Measurements from ENCODE around the gene NCKAP5.

Gene NCKAP5

DNA sequence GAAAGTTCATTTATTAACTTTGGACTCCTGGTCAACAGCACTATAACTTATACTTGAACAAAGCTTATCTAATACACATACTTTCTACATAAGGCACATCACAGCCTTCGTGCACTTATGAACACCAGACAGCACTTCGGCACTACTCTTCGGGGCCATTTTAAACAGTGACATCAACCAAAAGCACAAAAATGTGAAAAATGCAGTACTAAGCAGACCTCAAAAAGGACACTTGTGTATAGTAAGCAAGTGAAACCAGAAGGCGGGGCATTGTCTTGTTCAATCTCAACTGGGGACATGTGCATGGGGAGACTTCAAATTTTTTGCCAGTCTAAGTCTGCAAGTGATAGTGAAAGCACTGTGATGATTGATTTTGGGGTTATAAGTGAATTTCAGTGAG lies 163.0 kb downstream of the NCKAP5 start:
- Histone ChIP-seq H3K9ac (ENCODE audit: low read depth, low read length) (no peak overlapping the region), H3K27ac (ENCODE audit: low read length) (no peak overlapping the region), H3K4me2 (ENCODE audit: insufficient read depth, low read length) (no peak overlapping the region), H2AFZ (ENCODE audit: low read depth, low read length) (no peak overlapping the region), H3K79me2 (ENCODE audit: insufficient read depth, low read length) (no peaks in the 10 kb centered on the region), H4K20me1 (ENCODE audit: insufficient read depth, low read length) (no peaks in the 10 kb centered on the region), H3K4me3 (ENCODE audit: low read depth in 1 of 2, low read length in 2 of 2) (no peak overlapping the region), H3K9me3 (ENCODE audit: insufficient read depth, low read length, severe bottlenecking) (no peaks in the 10 kb centered on the region), H3K27me3 (ENCODE audit: insufficient read depth, low read length, poor library complexity) (peaks cover 8% of the 10 kb centered on the region), H3K36me3 (ENCODE audit: insufficient read depth, low read length) (no peaks in the 10 kb centered on the region), H3K4me1 (ENCODE audit: insufficient read depth, low read length) (no peaks in the 10 kb centered on the region)
- no peak for ATAC-seq (ENCODE audit: insufficient read depth, low read depth)
- DNase-seq, result no peak
- TF ChIP-seq, protein P1, sequence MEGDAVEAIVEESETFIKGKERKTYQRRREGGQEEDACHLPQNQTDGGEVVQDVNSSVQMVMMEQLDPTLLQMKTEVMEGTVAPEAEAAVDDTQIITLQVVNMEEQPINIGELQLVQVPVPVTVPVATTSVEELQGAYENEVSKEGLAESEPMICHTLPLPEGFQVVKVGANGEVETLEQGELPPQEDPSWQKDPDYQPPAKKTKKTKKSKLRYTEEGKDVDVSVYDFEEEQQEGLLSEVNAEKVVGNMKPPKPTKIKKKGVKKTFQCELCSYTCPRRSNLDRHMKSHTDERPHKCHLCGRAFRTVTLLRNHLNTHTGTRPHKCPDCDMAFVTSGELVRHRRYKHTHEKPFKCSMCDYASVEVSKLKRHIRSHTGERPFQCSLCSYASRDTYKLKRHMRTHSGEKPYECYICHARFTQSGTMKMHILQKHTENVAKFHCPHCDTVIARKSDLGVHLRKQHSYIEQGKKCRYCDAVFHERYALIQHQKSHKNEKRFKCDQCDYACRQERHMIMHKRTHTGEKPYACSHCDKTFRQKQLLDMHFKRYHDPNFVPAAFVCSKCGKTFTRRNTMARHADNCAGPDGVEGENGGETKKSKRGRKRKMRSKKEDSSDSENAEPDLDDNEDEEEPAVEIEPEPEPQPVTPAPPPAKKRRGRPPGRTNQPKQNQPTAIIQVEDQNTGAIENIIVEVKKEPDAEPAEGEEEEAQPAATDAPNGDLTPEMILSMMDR (IDR thresholded peaks at IDR 0.05; ENCODE audit: borderline replicate concordance, extremely low read depth, low read length, poor library complexity, severe bottlenecking), result no peak
- no peak for TF ChIP-seq EZH2 (IDR thresholded peaks at IDR 0.05; ENCODE audit: borderline replicate concordance, low read depth, low read length, severe bottlenecking)

DNA sequence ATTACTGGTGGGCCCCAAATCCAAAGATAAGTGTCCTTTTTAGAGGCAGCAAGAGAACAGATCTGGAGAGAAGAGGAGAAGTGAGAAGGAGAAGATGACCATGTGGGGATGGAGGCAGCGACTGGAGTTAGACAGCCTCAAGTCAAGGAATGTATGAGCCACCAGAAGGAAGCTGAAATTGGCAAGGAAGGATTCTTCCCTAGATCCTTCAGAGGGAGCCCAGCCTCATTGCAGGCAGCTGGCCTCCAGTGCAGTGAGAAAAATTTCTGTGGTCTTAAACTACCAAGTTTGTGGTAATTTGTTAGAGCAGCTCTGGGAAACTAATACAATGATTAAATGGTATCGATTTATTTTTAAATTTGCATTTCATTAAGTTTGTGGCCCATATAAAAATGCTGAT lies 167.9 kb downstream of the NCKAP5 start:
- Histone ChIP-seq H3K9me3 (ENCODE audit: insufficient read depth, low read length, severe bottlenecking) (no peaks in the 10 kb centered on the region), H3K27me3 (ENCODE audit: insufficient read depth, low read length, poor library complexity) (peaks cover 5% of the 10 kb centered on the region), H3K36me3 (ENCODE audit: insufficient read depth, low read length) (no peaks in the 10 kb centered on the region), H3K4me2 (ENCODE audit: insufficient read depth, low read length) (no peak overlapping the region), H3K9ac (ENCODE audit: low read depth, low read length) (no peak overlapping the region), H3K27ac (ENCODE audit: low read length) (no peak overlapping the region), H3K79me2 (ENCODE audit: insufficient read depth, low read length) (no peaks in the 10 kb centered on the region), H2AFZ (ENCODE audit: low read depth, low read length) (no peak overlapping the region), H3K4me1 (ENCODE audit: insufficient read depth, low read length) (no peaks in the 10 kb centered on the region), H3K4me3 (ENCODE audit: low read depth in 1 of 2, low read length in 2 of 2) (no peak overlapping the region), H4K20me1 (ENCODE audit: insufficient read depth, low read length) (no peaks in the 10 kb centered on the region)
- no peak for TF ChIP-seq EZH2 (IDR thresholded peaks at IDR 0.05; ENCODE audit: borderline replicate concordance, low read depth, low read length, severe bottlenecking)
- TF ChIP-seq, protein P1 (IDR thresholded peaks at IDR 0.05; ENCODE audit: borderline replicate concordance, extremely low read depth, low read length, poor library complexity, severe bottlenecking), result no peak
- ATAC-seq (ENCODE audit: insufficient read depth, low read depth), result no peak
- no peak for DNase-seq

DNA sequence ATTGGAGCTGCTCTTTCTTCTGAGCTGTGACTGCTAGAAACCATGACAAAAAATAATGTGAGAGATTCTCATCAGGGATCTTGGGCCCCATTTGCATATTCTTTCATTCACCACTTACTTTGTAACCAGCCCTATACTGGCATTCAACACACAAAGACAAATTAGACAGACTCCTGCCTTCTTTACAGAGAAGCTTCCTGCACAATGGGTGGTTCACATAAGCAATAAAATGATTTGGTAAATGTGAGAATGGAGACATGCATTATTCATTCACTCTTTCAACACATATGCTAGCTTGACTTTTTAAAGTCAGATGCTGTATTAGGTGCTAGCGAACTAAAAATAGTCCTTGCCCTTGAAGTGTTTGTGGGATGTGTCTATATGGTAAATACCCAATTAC lies 174.4 kb downstream of the NCKAP5 start:
- Histone ChIP-seq H3K4me3 (ENCODE audit: low read depth in 1 of 2, low read length in 2 of 2) (no peak overlapping the region), H3K9ac (ENCODE audit: low read depth, low read length) (no peak overlapping the region), H3K27ac (ENCODE audit: low read length) (no peak overlapping the region), H3K36me3 (ENCODE audit: insufficient read depth, low read length) (no peaks in the 10 kb centered on the region), H3K4me2 (ENCODE audit: insufficient read depth, low read length) (no peak overlapping the region), H4K20me1 (ENCODE audit: insufficient read depth, low read length) (no peaks in the 10 kb centered on the region), H3K27me3 (ENCODE audit: insufficient read depth, low read length, poor library complexity) (no peaks in the 10 kb centered on the region), H3K9me3 (ENCODE audit: insufficient read depth, low read length, severe bottlenecking) (no peaks in the 10 kb centered on the region), H2AFZ (ENCODE audit: low read depth, low read length) (no peak overlapping the region), H3K79me2 (ENCODE audit: insufficient read depth, low read length) (no peaks in the 10 kb centered on the region), H3K4me1 (ENCODE audit: insufficient read depth, low read length) (no peaks in the 10 kb centered on the region)
- no peak for TF ChIP-seq EZH2 (IDR thresholded peaks at IDR 0.05; ENCODE audit: borderline replicate concordance, low read depth, low read length, severe bottlenecking)
- TF ChIP-seq, protein P1 (IDR thresholded peaks at IDR 0.05; ENCODE audit: borderline replicate concordance, extremely low read depth, low read length, poor library complexity, severe bottlenecking), result no peak
- DNase-seq, result no peak
- no peak for ATAC-seq (ENCODE audit: insufficient read depth, low read depth)

DNA sequence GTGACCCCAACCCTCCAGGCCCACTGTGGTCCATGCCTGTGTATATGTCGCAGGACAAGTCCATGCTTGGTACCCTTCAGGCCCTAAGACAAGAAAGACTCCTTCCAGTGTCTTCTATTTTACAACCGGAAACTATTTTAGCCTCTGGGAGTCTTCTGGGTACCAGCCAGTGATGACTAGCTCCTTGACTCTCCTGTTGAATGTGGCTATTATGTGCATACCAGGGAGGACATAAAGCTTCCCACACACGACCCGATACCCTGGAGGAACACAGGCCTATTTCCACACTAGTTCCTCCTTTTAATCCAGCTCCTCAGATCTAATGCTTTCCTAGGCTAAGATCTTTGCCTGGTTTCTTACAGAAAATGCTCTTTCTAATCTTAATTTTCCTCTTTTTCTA lies 178.1 kb downstream of the NCKAP5 start:
- Histone ChIP-seq H3K79me2 (ENCODE audit: insufficient read depth, low read length) (no peaks in the 10 kb centered on the region), H4K20me1 (ENCODE audit: insufficient read depth, low read length) (no peaks in the 10 kb centered on the region), H3K36me3 (ENCODE audit: insufficient read depth, low read length) (no peaks in the 10 kb centered on the region), H3K4me2 (ENCODE audit: insufficient read depth, low read length) (no peak overlapping the region), H2AFZ (ENCODE audit: low read depth, low read length) (no peak overlapping the region), H3K27ac (ENCODE audit: low read length) (no peak overlapping the region), H3K4me1 (ENCODE audit: insufficient read depth, low read length) (no peaks in the 10 kb centered on the region), H3K9ac (ENCODE audit: low read depth, low read length) (no peak overlapping the region), H3K4me3 (ENCODE audit: low read depth in 1 of 2, low read length in 2 of 2) (no peak overlapping the region), H3K27me3 (ENCODE audit: insufficient read depth, low read length, poor library complexity) (no peaks in the 10 kb centered on the region), H3K9me3 (ENCODE audit: insufficient read depth, low read length, severe bottlenecking) (peaks cover 3% of the 10 kb centered on the region)
- DNase-seq (no peak), ATAC-seq (ENCODE audit: insufficient read depth, low read depth) (no peak)
- no peak for TF ChIP-seq EZH2 (IDR thresholded peaks at IDR 0.05; ENCODE audit: borderline replicate concordance, low read depth, low read length, severe bottlenecking)
- TF ChIP-seq, protein P1 (IDR thresholded peaks at IDR 0.05; ENCODE audit: borderline replicate concordance, extremely low read depth, low read length, poor library complexity, severe bottlenecking), result no peak

Data from DND-41 (cell line).